Right lobe of liver (tissue), 6 donors: ENCODE results near the gene FER1L5. TPM values are rescaled to one million over a fixed set of nuclear protein-coding genes. Genes with fewer than 3 reads are reported as not detected.

Source experiments
- ATAC-seq, 4 donors: fragments of 200-7000 bp; cut with Tn5 transposase; one replicate each; pipeline ENCODE4 v1.9.1; 2020; ENCODE audit warnings: mild to moderate bottlenecking in 4 of 4, moderate library complexity in 4 of 4
- DNase-seq, 3 donors: peaks; one replicate each; pipeline ENCODE4 v3.0.0-alpha.2; 2020
- H3K27ac ChIP-seq, 3 donors: fragments of 200-600 bp; one replicate each; pipeline ENCODE4 v1.8.0; 2022
- H3K27me3 ChIP-seq, 2 donors: fragments of 200-600 bp; one replicate each; pipeline ENCODE4 v1.8.0; 2022
- H3K36me3 ChIP-seq, 4 donors: fragments of 200-600 bp; sonication (generic) in 1 of 4; one replicate each; pipeline versions ENCODE4 v1.5.1 to v1.8.0; 2017 to 2022; ENCODE audit warnings: control low read depth in 1 of 4
- H3K4me1 ChIP-seq, 4 donors: fragments of 200-600 bp; sonication (generic) in 1 of 4; one replicate each; pipeline versions ENCODE4 v1.5.1 to v1.8.0; 2017 to 2022; ENCODE audit warnings: control low read depth in 1 of 4
- H3K4me3 ChIP-seq, 3 donors: fragments of 200-600 bp; one replicate each; pipeline ENCODE4 v1.8.0; 2022
- H3K9me3 ChIP-seq, 4 donors: fragments of 200-600 bp; sonication (generic) in 1 of 4; one replicate each; pipeline versions ENCODE4 v1.5.1 to v1.8.0; 2017 to 2022; ENCODE audit warnings: control low read depth in 1 of 4
- POLR2A ChIP-seq: fragments of 450-650 bp; IDR thresholded peaks from one replicate; pipeline ENCODE4 v1.6.1; 2017; ENCODE audit warnings: antibody characterized with exemption, mild to moderate bottlenecking
- WGBS: methylation state at CpG from one replicate; pipeline ENCODE4 v1.1.6; 2018; ENCODE audit warnings: low coverage, low lambda C conversion rate; ENCODE audit not compliant: insufficient coverage; ENCODE audit errors: missing lambda C conversion rate; 5-methylcytosine and 5-hydroxymethylcytosine counted together
- intact Hi-C, 2 donors: fragments of 100-400 bp; cut with DNase I; formaldehyde crosslinking; loops; one replicate each; pipeline versions ENCODE4 v1.11.2 to v1.14.1; 2022
- total RNA-seq, 6 experiments: library from RNA; depleted of rRNA in 2 of 6; stranded (reverse); fragments of >200 nt in 2 of 6; fragmentation: NEBNext Ultra II Directional in 3 of 6; extraction: Animal tissue kit (Norgen Biotek cat#: 25700) in 3 of 6; gene quantifications; one replicate each; pipeline versions ENCODE4 v1.1.0 to v1.2.4, GENCODE V29; 2016 to 2023
- TF ChIP-seq, protein P1 (sequence below), 4 donors: fragments of 200-600 bp in 3 of 4; fragments of 450-650 bp in 1 of 4; IDR thresholded peaks; one replicate each; pipeline versions ENCODE4 v1.5.1 to v1.8.0; 2016 to 2022; ENCODE audit warnings: antibody characterized with exemption in 4 of 4, mild to moderate bottlenecking in 2 of 4
- donor health status: DM: no; HTN: yes; CAD: no.
- donor health status: DM: no; HTN: no; CAD: no.
- donor health status: DM: no; HTN: no; CAD: no.
- donor health status: DM: no; HTN: yes; CAD: no.
- donor health status: DM: no; HTN: yes; CAD: no.

FER1L5 gene
- total RNA-seq, 6 experiments from 2014 or later, result not detected

DNA sequence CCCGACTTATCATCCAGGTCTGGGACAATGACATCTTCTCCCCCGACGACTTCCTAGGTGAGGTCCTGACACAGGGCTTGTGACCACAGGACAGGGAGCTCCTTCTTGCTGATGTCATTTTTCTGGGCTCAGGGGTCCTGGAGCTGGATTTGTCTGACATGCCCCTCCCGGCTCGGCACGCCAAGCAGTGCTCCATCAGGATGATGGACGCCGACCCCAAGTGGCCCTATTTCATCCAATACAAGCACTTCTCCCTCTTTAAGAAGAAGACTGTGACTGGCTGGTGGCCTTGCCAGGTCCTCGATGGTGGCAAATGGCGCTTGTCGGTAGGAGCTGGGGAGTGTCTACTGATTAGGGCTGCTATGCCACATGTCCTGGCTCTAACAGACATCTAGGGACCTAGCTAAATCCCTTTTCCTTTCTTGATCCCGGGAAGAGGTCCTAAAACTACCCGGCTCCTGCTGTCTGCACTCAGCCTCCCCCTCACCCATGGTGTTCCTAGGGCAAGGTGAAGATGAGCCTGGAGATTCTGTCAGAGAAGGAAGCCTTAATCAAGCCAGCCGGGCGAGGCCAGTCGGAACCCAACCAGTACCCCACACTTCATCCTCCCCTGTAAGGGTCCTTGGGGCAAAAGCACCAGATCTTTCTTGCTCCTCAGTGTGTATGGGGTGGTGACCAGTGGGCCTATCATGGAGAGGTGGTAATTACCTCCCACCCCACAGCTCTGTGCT lies 60.6 kb downstream of the FER1L5 start:
- no peaks in the 10 kb centered on the region for H3K4me1 ChIP-seq
- 98% methylated on average over 7 of the region's 16 CpGs for WGBS
- no peaks in the 10 kb centered on the region for H3K27me3 ChIP-seq
- DNase-seq (no peak), ATAC-seq (no peak)
- H3K36me3 ChIP-seq, result peaks cover 0 to 34% (median 13%) of the 10 kb centered on the region in 4 donors
- no peak overlapping the region for H3K4me3 ChIP-seq
- no peaks in the 10 kb centered on the region for H3K9me3 ChIP-seq
- intact Hi-C loops, result no loop called here
- TF ChIP-seq, protein P1, sequence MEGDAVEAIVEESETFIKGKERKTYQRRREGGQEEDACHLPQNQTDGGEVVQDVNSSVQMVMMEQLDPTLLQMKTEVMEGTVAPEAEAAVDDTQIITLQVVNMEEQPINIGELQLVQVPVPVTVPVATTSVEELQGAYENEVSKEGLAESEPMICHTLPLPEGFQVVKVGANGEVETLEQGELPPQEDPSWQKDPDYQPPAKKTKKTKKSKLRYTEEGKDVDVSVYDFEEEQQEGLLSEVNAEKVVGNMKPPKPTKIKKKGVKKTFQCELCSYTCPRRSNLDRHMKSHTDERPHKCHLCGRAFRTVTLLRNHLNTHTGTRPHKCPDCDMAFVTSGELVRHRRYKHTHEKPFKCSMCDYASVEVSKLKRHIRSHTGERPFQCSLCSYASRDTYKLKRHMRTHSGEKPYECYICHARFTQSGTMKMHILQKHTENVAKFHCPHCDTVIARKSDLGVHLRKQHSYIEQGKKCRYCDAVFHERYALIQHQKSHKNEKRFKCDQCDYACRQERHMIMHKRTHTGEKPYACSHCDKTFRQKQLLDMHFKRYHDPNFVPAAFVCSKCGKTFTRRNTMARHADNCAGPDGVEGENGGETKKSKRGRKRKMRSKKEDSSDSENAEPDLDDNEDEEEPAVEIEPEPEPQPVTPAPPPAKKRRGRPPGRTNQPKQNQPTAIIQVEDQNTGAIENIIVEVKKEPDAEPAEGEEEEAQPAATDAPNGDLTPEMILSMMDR (IDR thresholded peaks at IDR 0.05), result no peak
- TF ChIP-seq POLR2A, result no peak
- no peak overlapping the region for H3K27ac ChIP-seq

GRCh38 chr2:96710985-96711384 lies 68.4 kb downstream of the FER1L5 start:
- intact Hi-C loops, result no loop called here
- H3K27ac ChIP-seq, result no peak overlapping the region
- 61% methylated on average over 3 of the region's 3 CpGs for WGBS

GRCh38 chr2:96715658-96716057 lies 73.1 kb downstream of the FER1L5 start:
- no peak for TF ChIP-seq POLR2A
- TF ChIP-seq, protein P1 (IDR thresholded peaks at IDR 0.05), result no peak
- WGBS, result 66% methylated on average over 5 of the region's 5 CpGs
- DNase-seq, result no peak
- Histone ChIP-seq H3K4me1 (peaks cover 0 to 20% (median 2%) of the 10 kb centered on the region in 4 donors), H3K4me3 (no peak overlapping the region), H3K27ac (no peak overlapping the region), H3K9me3 (no peaks in the 10 kb centered on the region), H3K36me3 (peaks cover 2 to 20% (median 7%) of the 10 kb centered on the region in 4 donors), H3K27me3 (no peaks in the 10 kb centered on the region)
- intact Hi-C loops, result no loop called here
- ATAC-seq, result peak in 3 of 4 donors; percentile 37 to 73 (median 63)

More at GRCh38 chr2:96710985-96711384, 68.4 kb downstream of the FER1L5 start:
- DNase-seq, result no peak
- H3K9me3 ChIP-seq, result no peaks in the 10 kb centered on the region
- peaks cover 0 to 14% (median 2%) of the 10 kb centered on the region in 4 donors for H3K4me1 ChIP-seq
- H3K27me3 ChIP-seq, result no peaks in the 10 kb centered on the region
- no peak overlapping the region for H3K4me3 ChIP-seq
- peaks cover 4 to 66% (median 24%) of the 10 kb centered on the region in 4 donors for H3K36me3 ChIP-seq
- ATAC-seq, result no peak
- TF ChIP-seq, protein P1 (IDR thresholded peaks at IDR 0.05), result no peak

DNA sequence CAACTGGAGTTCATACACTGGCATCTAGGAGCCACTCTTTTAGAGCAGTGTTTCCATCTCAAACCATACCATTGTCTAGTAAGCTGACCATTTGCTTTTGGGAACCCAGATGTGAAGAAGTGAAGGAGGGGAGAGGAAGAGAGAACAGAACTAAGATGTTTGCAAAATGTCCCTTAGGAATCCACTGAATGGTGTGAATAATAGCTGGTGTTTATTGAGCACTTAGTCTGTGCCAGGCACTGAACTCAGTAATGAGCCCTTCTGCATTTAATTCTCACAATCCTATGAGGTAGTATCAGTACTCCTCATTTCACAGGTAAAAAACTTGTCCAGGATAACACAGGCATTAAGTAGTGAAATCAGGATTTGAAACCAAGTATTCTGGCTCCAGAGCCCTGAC lies 73.8 kb downstream of the FER1L5 start:
- ATAC-seq, result no peak

More for the DNA sequence above, 73.8 kb downstream of the FER1L5 start:
- Histone ChIP-seq H3K36me3 (peaks cover under 1 to 12% (median 4%) of the 10 kb centered on the region in 4 donors), H3K27ac (no peak overlapping the region), H3K9me3 (no peaks in the 10 kb centered on the region), H3K4me3 (no peak overlapping the region), H3K27me3 (no peaks in the 10 kb centered on the region), H3K4me1 (peaks cover 0 to 20% (median 2%) of the 10 kb centered on the region in 4 donors)
- DNase-seq, result no peak
- TF ChIP-seq, protein P1 (IDR thresholded peaks at IDR 0.05), result no peak
- no peak for TF ChIP-seq POLR2A
- intact Hi-C loops, result no loop called here
